ENCODE data around the gene SCNN1B.
A peak's percentile ranks its signal among the peaks of the same experiment; 100 is the strongest.

SCNN1B gene

GRCh38 chr16:23407436-23408127 is 105.5 kb downstream of the SCNN1B start:
- DNase-seq (ENCODE audit: low spot score), result no peak

GRCh38 chr16:23408242-23408822 is 106.2 kb downstream of the SCNN1B start:
- no peak for DNase-seq (ENCODE audit: low spot score)

GRCh38 chr16:23408823-23409298 is 106.8 kb downstream of the SCNN1B start:
- DNase-seq (ENCODE audit: low spot score), result peak; percentile 91

GRCh38 chr16:23409522-23409921 is 107.4 kb downstream of the SCNN1B start:
- no peak for DNase-seq (ENCODE audit: low spot score)

GRCh38 chr16:23410176-23410575 is 108.1 kb downstream of the SCNN1B start:
- DNase-seq (ENCODE audit: low spot score), result peak; percentile 9

- DNase-seq (ENCODE audit: low spot score), result no peak
These were observed 112.6 kb downstream of the SCNN1B start for GRCh38 chr16:23414731-23415130.

- no peak for DNase-seq (ENCODE audit: low spot score)
These were observed 114.7 kb downstream of the SCNN1B start for GRCh38 chr16:23416816-23417215.

- DNase-seq (ENCODE audit: low spot score), result no peak
These were observed 117.9 kb downstream of the SCNN1B start for GRCh38 chr16:23420011-23420410.

GRCh38 chr16:23423496-23424049 is 121.5 kb downstream of the SCNN1B start:
- peak; percentile 93 for DNase-seq (ENCODE audit: low spot score)

GRCh38 chr16:23424292-23424958 is 122.3 kb downstream of the SCNN1B start:
- no peak for DNase-seq (ENCODE audit: low spot score)

- DNase-seq (ENCODE audit: low spot score), result no peak
These were observed 126.2 kb downstream of the SCNN1B start for GRCh38 chr16:23428351-23428750.

Data from AG08395 (cell line).